ENCODE data around the gene SPAG9.

GRCh38 chr17:50949989-50950877 lies 170.4 kb downstream of the SPAG9 start:
- TF ChIP-seq POLR2A (IDR thresholded peaks at IDR 0.05; ENCODE audit: low read depth, low read length) (no peak), TAF1 (IDR thresholded peaks at IDR 0.05; ENCODE audit: borderline replicate concordance, low read depth, low read length) (no peak), POLR2AphosphoS5 (IDR thresholded peaks at IDR 0.05; ENCODE audit: low read depth, low read length) (no peak)

All from GM12892 (cell line).